GM18858 (cell line): Measurements from ENCODE around the gene PHF13.
"Not testable (repeated sequence)": the region's sequence is repeated elsewhere in the genome, so short reads cannot be mapped to it uniquely, and the experiment has no call there.

Experiments
- ATAC-seq: cut with Tn5 transposase; IDR thresholded peaks from one replicate; pipeline ENCODE4 v1.9.1; 2021; ENCODE audit not compliant: unreplicated experiment

The PHF13 gene

DNA sequence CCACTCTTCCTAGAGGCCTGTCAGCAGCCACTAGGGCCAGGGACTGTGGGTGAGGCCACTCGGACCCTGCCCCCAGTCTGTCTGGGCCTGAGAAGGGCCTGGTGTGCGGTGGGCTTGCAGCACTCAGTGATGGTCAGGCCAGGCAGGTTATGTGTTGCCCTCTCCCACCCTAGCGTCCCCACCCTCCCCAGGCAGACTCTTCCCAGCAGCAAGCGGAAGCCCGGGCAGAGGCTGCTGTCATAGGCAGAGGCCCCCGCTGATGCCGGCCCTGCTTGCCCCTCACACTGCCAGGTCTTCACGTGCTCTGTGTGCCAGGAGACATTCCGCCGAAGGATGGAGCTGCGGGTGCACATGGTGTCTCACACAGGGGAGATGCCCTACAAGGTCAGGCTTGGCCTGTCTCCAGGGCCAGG lies 27.1 kb upstream of the PHF13 start:
- ATAC-seq = no peak

DNA sequence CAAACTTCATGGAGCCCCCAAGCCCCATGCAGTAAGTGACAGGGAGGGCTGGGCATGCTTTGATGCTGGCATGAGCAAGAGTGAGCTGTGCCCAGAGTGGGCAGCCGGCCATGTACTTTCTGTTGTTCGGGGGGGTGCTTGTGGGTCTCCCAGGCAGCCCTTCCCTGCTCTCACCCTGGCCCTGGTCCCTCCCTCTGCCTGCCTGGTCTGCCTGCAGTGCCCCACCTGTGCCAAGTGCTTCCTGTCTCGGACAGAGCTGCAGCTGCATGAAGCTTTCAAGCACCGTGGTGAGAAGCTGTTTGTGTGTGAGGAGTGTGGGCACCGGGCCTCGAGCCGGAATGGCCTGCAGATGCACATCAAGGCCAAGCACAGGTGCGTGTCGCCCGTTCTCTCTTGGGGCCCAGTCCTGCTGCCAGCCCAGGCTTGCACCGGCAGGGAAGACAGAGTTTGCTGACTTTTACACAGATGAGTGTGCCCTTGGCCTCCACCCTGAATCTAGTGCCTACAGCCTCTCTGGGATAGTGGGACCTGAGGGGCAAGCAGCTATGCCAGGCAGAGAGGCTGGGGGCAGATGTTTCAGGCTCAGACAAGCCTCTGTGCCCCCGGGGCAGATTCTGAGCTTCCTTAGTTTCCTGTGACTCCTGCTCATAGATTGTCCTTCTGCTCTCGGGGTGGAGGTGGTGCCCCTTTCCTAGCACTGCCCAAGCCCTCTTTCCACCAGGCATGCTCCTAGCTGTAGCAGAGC lies 26.1 kb upstream of the PHF13 start:
- no peak for ATAC-seq

DNA sequence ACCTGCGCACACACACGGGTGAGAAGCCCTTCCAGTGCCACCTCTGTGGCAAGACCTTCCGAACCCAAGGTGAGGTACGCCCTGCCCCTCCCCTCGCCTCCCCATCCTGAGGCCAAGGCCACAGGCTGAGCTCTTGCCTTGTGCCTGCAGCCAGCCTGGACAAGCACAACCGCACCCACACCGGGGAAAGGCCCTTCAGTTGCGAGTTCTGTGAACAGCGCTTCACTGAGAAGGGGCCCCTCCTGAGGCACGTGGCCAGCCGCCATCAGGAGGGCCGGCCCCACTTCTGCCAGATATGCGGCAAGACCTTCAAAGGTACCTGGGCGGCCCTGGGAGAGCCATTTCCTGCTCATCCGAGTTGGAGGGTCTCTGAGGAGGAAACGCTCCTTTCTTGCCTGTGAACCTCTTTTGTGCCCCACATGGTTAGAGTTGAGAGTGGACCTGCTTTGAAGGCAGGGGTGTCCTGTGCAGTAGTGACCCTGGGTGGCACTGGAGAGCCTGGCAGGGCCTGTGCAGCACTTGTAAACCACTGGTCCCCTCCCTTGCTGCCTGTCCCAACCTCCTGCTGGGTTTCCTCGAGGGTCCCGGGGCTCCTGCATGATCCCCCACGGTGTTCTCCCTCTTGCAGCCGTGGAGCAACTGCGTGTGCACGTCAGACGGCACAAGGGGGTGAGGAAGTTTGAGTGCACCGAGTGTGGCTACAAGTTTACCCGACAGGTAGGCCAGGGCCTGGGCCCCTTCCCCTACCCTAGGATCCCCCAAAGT lies 25.2 kb upstream of the PHF13 start:
- no peak for ATAC-seq

DNA sequence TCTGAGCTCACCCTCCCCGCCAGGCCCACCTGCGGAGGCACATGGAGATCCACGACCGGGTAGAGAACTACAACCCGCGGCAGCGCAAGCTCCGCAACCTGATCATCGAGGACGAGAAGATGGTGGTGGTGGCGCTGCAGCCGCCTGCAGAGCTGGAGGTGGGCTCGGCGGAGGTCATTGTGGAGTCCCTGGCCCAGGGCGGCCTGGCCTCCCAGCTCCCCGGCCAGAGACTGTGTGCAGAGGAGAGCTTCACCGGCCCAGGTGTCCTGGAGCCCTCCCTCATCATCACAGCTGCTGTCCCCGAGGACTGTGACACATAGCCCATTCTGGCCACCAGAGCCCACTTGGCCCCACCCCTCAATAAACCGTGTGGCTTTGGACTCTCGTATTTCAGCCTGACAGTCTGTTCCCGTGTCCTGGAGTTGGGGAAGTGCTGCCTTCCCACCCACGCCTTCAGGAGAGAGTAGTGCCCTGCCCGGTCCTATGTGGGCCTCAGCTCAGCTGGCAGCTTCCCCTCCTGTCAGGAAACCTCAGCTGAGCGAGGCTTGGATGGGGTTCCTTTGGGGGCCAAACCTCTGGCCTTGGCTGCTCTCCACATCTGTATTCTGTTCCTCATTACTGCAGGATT lies 24.5 kb upstream of the PHF13 start:
- no peak for ATAC-seq

DNA sequence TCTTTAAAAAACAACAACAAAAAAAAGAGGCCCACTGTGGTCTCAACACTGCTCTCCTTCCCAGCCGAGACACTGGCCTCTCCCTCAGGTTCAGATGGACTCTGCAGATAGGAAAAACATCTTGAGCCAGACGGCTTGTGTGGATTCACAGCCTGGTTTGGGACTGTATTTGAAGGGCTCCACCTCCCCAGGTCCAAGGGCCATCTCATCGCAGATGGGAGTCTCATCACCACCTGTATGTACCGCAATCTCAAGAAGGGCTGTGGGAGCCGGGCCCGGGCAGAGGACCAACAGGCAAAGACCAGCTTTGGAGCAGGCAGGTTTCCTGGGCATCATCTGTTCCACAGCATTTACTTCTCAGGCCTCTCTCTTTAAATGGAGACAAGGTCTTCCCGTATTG lies 23.5 kb upstream of the PHF13 start:
- no peak for ATAC-seq

DNA sequence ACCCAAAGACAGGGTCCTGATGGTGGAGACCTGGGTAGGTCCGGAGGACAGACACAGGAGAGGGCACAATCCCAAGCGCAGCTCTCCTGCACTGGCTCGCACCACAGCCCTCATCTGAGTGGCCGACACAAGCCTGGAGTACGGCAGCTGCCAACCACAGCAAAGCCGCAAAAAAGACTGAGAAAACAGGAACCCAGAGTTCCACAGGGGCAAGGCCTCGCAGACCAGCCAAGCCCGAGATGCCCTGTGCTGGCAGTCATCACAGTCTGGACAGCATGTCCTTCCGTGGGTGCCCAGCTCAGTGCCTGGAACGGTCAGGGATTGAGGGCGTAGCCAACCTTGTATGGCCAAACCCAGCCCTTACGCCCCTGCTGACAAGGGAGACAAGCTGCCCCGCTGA lies 22.3 kb upstream of the PHF13 start:
- no peak for ATAC-seq

DNA sequence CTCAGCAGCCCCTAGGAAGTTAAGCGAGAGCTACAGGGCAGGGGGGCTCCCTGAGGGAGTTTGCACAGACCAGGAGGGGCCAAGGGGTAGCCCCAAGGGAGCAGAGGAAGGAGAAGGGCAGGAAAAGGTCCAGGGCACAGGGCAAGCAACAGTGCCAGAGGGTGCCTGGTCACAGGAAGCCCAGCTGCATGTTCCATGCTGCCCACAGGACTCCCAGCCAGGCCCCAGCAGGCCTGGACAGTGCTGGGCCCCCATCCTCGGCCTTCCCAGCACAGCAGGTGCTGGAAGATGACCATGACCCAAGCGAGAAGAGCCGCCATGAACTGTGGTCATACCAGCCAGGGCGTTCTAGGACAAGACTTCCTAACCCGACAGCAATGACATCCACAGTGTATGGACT lies 21.9 kb upstream of the PHF13 start:
- ATAC-seq = no peak

DNA sequence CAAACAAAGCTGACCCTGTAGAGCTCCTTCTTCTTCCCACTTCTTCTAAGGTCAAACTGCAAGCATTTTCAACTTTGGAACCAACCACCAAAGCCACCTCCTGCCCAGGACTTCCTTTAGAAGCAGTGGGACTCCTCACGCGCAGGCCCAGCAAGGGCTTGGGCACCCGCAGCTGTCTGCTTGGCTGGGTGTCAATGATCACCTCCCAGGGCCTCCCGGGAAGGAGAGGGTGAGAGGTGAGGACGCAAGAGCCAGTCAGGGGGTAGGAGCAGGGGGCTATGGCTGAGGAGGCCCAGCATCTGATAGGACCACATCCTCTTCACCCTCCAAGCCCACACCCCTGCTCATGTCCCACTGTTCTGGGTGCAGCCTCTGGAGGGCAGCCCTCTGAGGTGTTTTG lies 21.1 kb upstream of the PHF13 start:
- no peak for ATAC-seq

DNA sequence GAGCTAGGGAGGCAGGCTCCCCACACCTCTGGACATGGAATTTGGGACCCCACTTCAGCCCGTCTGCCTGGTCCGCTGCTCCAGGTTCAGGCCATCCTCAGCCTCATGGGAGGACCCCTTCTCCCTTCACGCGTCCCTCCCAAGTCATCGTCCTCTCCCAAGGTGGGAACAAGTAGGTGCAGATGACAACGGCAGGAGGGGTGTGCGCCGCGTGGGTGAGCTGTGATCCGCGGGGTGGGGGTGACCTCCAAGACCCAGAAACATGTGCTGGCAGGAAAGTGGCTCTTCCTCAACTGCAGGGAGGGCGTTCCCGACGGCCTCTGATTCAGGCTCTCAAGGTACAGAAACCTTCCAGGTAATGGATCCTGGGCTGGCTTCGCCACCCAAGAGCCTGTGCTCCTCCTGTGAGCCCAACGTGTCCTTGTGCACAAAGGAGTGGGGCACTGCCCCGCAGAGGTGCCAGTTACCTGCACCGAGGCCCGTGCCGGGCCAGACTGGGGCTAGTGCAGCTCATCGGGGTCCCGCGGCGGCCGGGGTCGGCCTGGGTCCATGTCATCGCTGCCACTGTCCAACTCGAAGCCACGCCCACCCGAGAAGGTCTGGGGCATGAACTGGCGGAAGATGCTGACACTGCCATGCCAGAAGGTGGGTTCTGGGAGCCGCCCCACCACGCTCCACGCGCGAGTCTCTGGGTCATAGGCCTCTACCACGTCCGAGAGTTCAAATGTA lies 20.5 kb upstream of the PHF13 start:
- no peak for ATAC-seq

DNA sequence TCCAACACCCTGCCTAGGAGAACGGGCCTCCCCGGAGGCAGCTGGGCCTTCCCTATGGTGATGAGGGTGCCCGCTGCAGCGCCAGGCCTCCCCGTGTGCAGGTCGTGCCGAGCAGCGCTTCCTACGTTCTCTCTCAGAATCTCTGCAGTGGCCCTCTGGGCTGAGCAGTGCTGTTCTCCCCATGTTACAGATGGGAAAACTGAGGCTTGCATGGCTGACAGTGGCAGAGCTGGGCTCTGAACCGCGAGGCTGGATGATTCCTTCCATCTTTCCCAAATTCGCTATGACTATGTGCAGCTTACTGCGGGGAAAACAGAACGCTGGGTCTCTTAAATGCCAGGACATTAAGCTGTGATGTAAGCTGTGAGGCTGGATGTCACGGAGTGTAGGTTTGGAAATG lies 19.7 kb upstream of the PHF13 start:
- no peak for ATAC-seq

DNA sequence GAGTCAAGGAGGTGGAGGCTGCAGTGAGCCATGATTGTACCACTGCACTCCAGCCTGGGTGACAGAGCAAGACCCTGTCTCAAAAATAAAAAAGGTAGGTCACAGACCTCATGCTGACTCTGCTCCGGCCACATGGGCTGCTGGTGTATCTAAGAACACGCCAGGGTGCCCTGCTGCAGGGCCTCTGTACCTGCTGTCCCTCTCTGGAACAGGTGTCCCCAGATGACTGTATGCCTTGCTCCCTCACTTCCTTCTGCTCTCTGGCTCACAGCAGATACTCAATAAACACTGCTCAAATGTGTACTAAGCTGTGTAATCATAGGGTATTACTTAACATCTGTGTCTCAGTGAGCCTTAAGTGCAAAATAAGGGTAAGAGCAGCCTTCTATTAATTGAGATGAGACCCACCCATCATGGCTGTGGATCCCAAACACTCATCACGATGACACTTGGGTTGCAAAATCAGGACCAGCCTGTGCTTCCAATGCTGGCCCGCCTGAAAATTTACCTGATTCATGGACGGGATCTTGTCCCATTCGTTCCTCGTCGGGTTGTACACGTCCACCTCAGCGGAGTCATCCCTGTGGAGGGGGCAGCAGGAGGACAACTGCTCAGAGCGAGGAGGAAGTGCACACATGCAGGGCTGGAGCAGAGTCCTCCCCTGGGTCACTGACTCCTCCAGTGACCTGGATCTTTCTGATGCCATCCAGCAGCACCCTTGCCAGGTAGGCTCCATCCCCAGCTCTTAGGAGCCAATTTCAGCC lies 18.4 kb upstream of the PHF13 start:
- no peak for ATAC-seq

DNA sequence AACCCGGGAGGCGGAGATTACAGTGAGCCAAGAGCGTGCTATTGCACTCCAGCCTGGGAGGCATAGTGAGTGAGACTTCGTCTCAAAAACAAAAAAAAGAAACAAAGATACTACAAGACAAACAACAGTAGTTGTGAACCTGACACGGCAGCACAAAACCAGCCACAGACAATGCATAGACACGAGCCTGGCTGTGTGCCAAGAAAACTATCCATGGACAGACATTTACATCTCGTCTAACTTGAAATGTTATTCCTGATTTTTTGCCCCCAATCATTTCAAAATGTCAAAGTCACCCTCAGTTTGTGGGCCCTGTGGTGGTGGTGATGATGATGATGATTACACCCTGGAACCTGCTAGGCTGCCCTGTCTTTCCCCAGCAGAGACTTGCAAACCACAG lies 17.2 kb upstream of the PHF13 start:
- no peak for ATAC-seq

DNA sequence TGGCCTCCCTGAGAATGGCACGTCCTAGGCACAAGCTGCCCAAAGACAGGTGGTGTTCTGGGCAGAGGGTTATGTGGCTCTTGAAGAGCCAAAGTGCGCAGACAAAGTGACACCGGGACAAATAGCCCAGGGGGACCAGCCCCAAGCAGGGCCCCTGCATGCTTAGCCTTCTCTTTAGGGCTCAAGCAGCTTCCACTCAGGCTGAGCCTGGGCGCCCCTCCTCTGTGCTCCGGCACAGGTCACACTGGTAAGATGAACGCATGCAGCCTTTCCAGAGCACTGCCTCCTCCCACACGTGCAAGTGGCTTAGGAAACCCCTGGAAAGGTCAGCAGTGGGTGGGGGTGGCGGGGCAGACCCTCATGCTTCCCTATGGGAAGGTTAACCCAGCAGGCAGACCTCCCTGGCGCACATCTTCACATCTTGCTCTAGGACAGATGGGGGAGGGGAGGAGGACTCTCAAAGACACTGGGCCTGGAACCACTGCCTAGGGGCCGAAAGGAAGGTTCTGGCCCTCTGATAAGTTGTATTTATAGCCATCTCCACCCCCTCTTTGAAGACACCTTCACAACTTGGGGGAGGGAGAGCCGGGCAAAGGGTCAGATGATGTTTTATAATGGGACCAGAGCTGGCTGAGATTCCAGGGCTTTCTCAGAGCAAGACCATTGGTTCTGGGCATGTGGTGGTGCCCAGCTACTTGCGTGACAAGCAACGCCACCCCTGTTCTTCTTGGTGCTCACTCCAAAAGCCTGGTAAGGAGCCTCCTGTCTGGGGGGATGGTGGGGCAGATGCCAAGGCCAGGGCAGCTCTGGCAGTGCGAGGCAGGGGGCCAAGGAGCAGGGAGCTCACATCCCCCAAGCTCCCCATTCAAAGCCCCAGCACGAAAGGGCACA lies 16.4 kb upstream of the PHF13 start:
- ATAC-seq = no peak

DNA sequence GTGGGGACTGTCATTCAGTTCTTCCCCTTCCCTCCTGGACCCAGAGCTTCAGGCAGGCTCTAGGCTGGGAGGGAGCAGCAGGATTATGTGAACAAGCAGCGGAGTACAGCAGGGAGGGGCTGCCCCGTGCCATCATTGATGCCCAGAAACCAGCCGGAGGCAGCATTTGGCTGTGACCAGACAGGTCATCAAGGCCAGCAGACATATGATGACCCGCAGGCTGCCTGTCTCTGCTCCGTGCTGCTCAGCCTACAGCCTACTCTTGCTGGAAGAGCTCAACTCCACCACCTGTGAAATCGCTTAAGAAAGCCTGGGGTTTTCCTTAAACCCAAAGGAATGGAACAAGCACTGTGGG lies 15.8 kb upstream of the PHF13 start:
- ATAC-seq = no peak

DNA sequence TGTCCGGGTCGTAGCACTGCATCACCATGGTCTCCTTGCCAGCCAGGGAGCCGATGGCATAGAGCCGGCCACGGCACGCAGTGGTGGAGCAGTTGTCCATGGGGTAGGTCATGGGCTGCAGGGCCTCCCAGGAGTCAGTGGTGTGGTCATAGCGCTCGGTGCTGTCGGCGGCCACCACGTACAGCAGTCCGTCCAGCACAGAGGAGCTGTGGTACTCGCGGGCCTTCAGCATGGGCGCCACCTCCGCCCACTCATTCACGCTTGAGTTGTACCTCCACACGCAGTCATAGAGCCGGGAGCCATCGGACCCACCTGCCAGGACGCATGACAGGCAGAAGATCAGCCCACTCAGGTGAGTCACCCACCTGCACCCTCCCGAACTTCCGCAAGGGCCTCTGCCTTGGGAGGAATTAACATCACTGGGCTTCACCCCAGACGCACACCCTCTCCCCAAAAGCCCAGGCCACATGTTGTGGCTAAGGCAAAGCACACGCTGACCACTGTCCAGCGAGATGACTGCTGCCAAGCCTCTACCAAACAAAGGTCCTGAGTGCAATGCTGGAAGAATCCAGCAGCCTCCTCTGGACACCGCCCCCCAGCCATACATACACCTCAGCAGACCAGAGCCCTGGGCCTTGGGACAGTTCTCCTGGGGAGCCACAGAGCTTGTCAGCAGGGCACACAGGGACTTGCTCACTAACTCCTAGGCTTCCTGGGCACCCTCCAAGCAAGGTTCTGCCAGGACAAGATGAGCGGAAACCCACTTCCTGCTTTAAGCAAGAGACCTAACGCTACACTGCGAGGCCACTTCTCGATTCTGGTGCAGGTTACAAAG lies 14.2 kb upstream of the PHF13 start:
- no peak for ATAC-seq

DNA sequence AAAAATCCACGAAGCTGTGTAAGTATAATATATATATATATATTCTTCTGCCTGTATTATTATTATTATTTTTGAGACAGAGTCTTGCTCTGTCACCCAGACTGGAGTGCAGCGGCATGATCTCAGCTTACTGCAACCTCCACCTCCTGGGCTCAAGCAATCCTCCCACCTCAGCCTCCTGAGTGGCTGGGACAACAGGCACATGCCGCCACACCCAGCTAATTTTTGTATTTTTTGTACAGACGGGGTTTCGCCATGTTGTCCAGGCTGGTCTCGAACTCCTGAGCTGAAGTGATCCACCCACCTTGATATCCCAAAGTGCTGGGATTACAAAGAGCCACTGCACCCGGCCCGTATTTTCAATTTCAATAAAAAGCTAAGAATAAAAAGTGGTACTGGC lies 13.5 kb upstream of the PHF13 start:
- ATAC-seq = not testable (repeated sequence)

DNA sequence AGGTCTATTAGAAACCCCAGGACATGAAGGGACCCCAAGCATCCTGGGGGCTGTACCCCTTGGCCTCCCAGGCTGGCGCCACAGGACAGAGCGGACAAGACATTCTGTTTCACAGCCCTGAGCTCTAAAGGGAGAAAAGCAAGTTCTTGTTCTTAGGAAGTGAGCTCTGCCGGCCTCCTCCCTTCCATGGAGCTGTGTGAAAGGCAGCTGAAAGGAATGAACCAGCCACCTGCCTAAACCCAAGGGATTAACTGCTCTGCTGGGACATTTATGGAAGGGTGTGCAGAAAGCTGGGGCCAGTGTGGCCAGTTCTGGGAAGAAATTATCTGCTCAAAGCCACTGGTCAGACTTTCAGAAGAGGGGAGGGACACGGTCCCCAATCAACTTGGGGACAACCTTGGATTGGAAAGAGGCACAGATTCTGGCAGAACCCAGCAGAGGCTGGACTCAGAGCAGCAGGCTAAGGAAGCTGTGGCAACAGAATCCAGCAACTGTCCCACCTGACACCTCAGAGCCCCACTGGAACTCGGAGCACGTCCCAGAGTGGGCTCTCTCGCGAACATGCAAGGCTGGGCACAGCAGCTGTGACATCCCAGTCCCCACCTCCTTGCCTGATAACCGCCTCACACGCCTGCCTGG lies 13.0 kb upstream of the PHF13 start:
- ATAC-seq = no peak

DNA sequence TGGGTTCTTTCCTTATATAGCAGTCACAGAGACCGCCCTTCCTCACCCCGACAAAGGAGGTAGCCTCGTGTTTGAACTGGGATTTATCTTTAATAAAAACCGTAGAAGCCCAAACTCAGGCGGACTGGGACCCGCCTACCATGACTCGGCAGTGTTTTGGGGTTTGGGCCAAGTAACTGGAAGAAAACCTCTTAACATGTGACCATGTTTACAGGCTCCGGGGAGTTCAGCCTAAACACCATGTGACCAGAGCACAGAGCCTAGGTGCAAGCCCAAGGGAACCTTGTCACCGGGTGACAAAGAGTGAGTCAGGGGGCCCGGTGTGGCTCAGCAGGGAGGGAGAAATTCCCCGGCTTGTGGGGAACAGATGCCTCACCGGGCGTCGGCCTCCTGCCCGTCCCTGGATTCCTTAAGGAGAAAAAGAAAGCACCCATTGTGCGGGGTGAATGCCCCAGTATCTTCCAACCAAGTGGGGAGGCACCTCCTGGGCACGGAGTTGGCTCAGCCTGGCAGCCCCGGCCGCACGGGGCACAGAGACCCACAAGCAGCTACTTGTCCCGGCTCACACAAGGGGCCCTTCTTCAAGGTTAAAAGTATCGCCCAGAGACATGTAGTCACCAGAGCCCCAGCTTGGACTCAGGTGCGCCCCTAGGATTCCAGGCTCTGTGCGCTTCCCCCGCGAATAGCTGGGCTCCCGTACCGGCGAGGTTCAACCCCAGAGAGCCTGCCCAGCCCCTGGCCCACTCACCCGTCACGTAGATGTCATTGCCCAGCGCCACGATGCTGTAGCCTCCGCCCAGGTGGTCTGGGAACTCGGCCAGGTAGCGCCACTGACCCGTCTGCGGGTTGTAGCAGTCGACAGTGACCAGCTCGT lies 12.2 kb upstream of the PHF13 start:
- peak; percentile 31 for ATAC-seq
